ENCODE data around the gene PTH.

PTH gene

DNA sequence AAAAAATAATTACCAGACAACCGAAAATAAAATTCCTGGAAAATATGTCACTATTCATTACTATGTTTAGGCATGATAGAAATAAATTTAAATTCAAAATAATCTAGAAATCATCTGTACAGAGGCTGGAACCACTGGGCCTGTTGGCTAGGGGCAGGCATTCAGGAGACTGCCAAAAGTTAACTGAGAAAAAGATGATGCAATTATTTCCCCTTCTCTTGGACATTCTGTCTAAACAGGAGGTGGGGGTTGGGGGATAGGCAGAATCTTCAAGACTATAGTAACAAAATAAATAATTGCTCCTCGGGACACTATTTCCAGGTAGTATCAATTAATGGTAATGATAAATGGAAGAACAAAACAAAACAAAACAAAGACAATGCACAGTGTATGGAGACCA is 46.9 kb downstream of the PTH start:
- DNase-seq (ENCODE audit: low spot score) = no peak

DNA sequence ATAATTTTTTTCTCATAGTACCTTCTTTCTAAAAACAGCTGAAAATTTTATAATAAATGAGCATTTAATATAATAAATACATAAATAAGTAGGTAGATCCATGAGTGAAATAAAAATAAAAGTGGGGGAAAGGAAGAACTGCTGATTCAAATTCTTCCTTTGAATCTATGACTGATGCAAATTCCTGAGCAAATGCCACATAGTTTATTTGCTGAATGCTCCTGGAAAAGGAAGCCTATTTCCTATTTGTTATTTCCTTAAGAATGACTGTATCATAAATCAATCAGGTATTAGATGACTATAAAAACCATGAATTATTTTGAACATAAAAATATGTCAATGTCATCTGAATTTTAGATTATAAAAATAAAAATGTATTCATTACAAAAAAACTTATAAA is 49.4 kb downstream of the PTH start:
- no peak for DNase-seq (ENCODE audit: low spot score)

DNA sequence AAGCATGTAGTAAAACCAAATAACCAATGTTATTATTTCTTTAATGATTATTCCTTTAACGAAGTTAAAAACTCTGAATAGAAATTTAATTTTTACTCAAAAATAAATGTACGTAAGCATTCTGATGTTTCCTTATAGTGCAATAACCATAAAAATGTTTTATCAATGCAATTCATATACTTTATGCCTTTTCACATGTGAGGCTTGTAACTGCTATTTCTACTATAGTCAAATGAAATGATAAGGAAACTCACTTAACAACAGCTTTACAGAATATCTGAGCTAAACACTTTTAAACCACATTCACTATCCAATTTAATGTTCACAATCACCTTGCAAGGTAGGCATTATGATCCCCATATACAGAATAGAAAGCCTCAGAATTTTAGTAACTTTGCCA is 50.2 kb downstream of the PTH start:
- DNase-seq (ENCODE audit: low spot score) = no peak
